IPS DF 6.9 (cell line): Measurements from ENCODE around the gene APOBEC3A.

Experiments used
- DNase-seq: peaks from one replicate; pipeline ENCODE4 v3.0.0-alpha.2; 2013; ENCODE audit warnings: low read depth, low spot score
- H3K27ac ChIP-seq: one replicate; pipeline ENCODE4 v1.5.1; 2013; ENCODE audit warnings: low read length, control low read depth
- H3K27me3 ChIP-seq: 2 replicates; pipeline ENCODE4 v1.6.1; 2013; ENCODE audit warnings: mild to moderate bottlenecking, low read length; ENCODE audit not compliant: control insufficient read depth, insufficient read depth
- H3K36me3 ChIP-seq: 2 replicates; pipeline ENCODE4 v1.6.1; 2013; ENCODE audit warnings: low read length; ENCODE audit not compliant: control insufficient read depth, insufficient read depth
- H3K4me1 ChIP-seq: 2 replicates; pipeline ENCODE4 v1.6.1; 2013; ENCODE audit warnings: low read length; ENCODE audit not compliant: control insufficient read depth, insufficient read depth
- H3K4me3 ChIP-seq: 2 replicates; pipeline ENCODE4 v1.5.1; 2013; ENCODE audit warnings: mild to moderate bottlenecking, low read length
- H3K9me3 ChIP-seq: 2 replicates; pipeline ENCODE4 v1.6.1; 2013; ENCODE audit warnings: low read length, inconsistent platforms; ENCODE audit not compliant: control insufficient read depth, insufficient read depth
- WGBS: extraction: QIAGEN DNeasy Blood & Tissue Kit; methylation state at CpG from one replicate; pipeline ENCODE4 v1.1.7; 2013; ENCODE audit warnings: mixed read lengths, missing lambda C conversion rate; ENCODE audit not compliant: insufficient read length, insufficient coverage; 5-methylcytosine and 5-hydroxymethylcytosine counted together

The APOBEC3A gene

DNA sequence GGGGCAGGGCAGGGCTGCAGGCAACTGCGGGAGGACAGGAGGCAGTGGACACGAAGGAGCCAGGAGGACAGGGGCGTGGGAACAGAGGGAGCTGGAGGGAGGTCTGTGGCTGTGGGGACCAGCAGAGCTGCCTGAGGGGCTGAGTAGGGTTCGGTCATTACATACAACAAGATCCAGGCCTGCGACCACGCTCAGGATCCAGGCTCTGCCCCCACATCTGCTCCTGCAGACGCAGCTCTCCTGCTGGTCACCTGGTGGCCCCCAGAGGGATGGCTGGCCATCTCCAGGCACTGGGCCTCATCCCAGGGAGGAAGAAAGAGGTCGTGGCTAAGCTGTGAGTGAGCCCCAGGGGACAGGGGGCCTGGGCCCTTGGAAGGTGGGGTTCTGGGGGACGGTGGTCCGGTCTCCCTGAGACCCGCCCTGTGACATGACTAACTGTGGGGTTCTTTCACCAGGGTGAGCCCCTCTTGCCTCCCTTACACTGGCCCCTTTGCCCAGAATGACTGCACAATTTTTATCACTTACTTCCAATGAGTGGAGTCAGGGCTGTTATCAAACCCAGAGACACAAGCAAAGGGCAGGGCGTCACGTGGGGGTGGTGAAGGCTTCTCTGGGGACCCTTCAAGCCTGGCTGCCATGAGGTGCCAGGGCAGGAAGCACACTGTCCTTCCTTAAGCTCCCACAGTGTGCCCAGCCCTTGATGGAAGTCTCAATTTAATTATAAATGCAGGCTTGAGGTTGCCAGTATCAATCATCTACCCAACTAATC, 6.7 kb upstream of the APOBEC3A start:
- Histone ChIP-seq H3K27me3 (no peaks in the 10 kb centered on the region), H3K9me3 (no peaks in the 10 kb centered on the region), H3K27ac (no peak overlapping the region), H3K4me3 (no peak overlapping the region), H3K36me3 (no peaks in the 10 kb centered on the region), H3K4me1 (no peaks in the 10 kb centered on the region)
- WGBS: no CpG with 5 or more reads among the region's 13 CpGs
- no peak for DNase-seq

GRCh38 chr22:38951734-38952133, 5.7 kb upstream of the APOBEC3A start:
- Histone ChIP-seq H3K9me3 (no peaks in the 10 kb centered on the region), H3K27me3 (no peaks in the 10 kb centered on the region), H3K27ac (no peak overlapping the region), H3K36me3 (no peaks in the 10 kb centered on the region), H3K4me3 (no peak overlapping the region), H3K4me1 (no peaks in the 10 kb centered on the region)
- no peak for DNase-seq
- WGBS: no CpG with 5 or more reads among the region's 2 CpGs

DNA sequence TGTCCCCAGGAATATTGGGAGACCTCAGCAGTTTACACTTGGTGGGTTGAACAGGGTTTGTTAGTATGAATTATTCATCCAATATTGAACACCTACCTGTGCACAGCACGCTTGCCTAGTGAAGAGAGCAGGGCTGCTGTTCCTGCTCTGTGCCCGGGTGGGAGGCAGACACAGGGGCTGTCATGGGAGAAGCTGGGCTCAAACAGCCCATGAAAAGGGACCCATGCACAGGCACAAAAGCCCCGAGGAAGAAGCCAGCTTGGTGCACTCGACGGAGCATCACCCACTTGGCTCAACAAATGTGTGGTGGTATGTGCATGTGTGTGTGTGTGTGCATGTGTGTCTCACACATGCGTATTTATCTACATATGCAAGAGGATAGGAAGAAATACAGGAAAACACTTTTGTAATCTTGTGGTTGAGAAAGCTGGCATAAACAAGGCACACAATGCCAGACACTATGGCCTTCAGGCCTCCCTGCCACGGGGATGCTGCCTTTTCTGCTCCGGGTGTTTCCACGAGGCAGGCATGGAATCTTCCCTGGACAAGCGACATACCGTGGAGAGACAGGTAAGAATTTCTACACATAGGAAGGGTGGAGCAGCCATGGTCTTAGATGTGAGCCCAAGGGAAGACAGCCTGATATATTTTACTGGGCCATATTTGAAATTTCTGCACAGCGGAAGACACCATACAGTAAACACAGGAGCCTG, 5.0 kb upstream of the APOBEC3A start:
- no peak for DNase-seq
- Histone ChIP-seq H3K36me3 (no peaks in the 10 kb centered on the region), H3K27ac (no peak overlapping the region), H3K4me3 (no peak overlapping the region), H3K27me3 (no peaks in the 10 kb centered on the region), H3K9me3 (no peaks in the 10 kb centered on the region), H3K4me1 (no peaks in the 10 kb centered on the region)
- no CpG with 5 or more reads among the region's 12 CpGs for WGBS

- DNase-seq: no peak
- no CpG with 5 or more reads among the region's 8 CpGs for WGBS
- Histone ChIP-seq H3K9me3 (no peaks in the 10 kb centered on the region), H3K27me3 (no peaks in the 10 kb centered on the region), H3K36me3 (no peaks in the 10 kb centered on the region), H3K27ac (no peak overlapping the region), H3K4me1 (no peaks in the 10 kb centered on the region), H3K4me3 (no peak overlapping the region)
Measured at GRCh38 chr22:38953091-38953490, 4.3 kb upstream of the APOBEC3A start.

DNA sequence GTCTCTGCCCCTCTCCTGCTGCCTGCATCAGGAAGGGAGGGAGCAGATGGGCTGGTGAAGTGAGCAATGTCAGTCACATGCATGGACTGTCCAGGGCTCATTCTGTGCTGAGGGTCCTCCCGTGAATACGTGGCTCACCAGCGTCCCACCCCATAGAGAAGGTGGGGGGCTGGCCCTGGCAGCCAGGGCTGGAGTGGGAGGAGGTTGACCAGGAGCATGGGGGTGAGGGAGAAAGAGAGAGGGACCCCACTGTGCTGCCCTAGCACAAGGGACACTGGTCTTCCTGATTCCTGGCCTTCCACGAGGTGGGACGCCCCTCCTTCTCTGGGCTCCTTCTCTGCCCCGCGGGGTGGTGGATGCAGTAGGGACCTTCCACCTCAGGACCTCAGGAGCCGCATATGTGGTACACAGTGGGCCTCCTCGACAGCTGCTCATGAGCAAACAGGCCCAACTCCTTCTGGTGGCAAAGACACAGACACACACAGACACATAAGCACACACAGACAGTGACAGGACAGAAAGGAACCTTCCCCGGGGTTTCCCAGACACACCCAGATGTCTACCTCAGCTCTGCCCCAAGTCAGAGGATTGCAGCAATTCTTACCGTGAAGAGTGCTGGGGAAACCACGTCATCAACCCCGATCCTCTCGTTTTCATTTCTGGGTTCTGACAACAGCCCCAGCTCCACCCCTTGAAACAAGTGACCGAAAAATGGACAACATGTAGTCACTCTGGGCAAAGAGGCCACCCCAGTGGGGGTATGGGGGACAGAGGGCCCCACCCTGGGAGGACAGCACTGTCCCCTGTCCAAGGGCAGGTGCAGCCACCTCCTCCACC, 3.6 kb upstream of the APOBEC3A start:
- WGBS: no CpG with 5 or more reads among the region's 15 CpGs
- H3K36me3 ChIP-seq: no peaks in the 10 kb centered on the region
- no peaks in the 10 kb centered on the region for H3K27me3 ChIP-seq
- H3K4me3 ChIP-seq: no peak overlapping the region
- H3K9me3 ChIP-seq: no peaks in the 10 kb centered on the region
- no peaks in the 10 kb centered on the region for H3K4me1 ChIP-seq
- H3K27ac ChIP-seq: no peak overlapping the region
- no peak for DNase-seq

DNA sequence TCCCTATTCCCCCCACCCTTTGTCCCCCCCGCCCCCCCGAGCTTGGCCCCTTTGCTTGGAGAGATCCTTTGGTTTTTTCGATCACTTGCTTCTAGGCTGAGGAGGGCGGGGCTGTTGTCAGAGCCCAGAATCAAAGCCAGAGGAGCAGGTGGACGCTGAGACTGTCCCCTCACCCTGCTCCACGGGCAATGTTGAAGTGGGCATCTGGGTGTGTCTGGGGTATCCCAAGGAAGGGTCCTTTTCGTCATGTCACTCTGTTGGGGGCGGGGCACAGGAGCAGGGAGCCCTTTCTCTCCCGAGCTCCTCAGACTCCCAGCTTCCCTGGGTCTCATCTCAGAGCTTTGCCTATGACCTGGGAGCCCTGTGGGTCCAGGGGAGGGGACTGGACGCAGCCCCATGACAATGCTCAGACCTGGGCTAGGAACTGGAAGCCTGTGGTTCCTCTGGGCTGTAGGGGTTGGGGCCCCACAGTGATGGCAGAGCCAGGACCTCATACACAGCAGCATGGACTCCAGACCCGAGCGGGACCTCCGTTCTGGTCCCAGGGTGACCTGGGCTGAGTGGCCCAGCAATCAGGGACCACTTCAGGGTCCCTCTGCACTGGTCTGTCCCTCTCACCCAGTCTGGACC, 2.9 kb upstream of the APOBEC3A start:
- H3K4me1 ChIP-seq: no peaks in the 10 kb centered on the region
- no peak overlapping the region for H3K27ac ChIP-seq
- WGBS: no CpG with 5 or more reads among the region's 13 CpGs
- no peaks in the 10 kb centered on the region for H3K9me3 ChIP-seq
- no peaks in the 10 kb centered on the region for H3K36me3 ChIP-seq
- no peak overlapping the region for H3K4me3 ChIP-seq
- no peak for DNase-seq
- no peaks in the 10 kb centered on the region for H3K27me3 ChIP-seq

DNA sequence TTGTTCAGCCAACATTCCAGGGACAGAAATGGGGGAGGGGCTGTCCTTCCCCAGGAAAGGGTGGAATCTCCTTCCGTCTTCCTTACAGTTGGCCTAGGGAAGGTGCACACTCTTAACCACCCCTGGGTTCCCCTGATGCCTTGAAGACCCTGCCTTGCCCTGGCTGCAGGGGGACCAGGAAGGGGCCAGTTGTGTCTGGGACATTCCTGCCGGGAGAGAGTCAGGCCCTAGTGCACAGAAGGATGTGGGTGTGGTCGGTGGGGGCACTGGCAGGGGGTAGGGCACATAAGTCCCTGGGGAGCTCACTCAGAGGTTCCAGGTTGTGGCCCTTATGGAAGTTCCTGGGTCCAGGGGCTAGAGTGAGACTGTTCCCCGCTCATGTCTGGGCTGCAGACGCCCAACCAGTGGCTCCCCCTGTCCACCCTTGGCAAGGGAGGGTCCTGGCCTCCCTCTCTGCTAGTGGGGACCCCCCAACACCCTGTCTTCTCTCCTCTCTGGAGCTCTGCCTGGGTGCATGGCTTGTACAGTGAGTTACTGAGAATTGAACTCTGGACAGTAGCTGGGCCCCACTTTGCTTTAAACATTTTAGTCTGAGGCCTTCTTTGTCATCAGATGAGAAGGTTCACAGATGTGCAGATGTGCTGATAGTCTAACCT, 2.0 kb upstream of the APOBEC3A start:
- Histone ChIP-seq H3K36me3 (no peaks in the 10 kb centered on the region), H3K4me3 (no peak overlapping the region), H3K9me3 (no peaks in the 10 kb centered on the region), H3K27me3 (no peaks in the 10 kb centered on the region), H3K4me1 (no peaks in the 10 kb centered on the region), H3K27ac (no peak overlapping the region)
- DNase-seq: no peak
- WGBS: no CpG with 5 or more reads among the region's 5 CpGs

DNA sequence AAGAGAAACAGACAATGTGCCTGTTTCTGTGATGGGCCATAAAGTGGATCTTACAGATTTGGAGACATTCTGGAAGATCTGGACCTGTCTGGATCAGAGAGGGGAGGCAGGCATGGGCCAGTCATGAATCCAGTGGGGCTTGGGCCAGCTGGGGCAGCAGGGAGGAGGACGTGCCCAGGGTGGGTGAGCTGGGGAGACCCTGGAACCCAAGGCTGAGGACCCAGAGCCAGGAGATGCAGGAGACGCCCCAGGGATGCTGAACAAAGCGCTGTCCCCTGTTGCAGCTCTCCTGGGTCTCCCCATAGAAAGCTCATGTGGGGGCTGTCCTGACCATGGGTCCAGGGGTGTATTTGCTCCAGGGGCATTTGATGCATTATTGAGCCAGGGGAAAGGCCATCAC, 1.5 kb upstream of the APOBEC3A start:
- Histone ChIP-seq H3K4me3 (no peak overlapping the region), H3K36me3 (no peaks in the 10 kb centered on the region), H3K4me1 (no peaks in the 10 kb centered on the region), H3K27ac (no peak overlapping the region), H3K9me3 (no peaks in the 10 kb centered on the region), H3K27me3 (no peaks in the 10 kb centered on the region)
- DNase-seq: no peak
- WGBS: no CpG with 5 or more reads among the region's 3 CpGs

DNA sequence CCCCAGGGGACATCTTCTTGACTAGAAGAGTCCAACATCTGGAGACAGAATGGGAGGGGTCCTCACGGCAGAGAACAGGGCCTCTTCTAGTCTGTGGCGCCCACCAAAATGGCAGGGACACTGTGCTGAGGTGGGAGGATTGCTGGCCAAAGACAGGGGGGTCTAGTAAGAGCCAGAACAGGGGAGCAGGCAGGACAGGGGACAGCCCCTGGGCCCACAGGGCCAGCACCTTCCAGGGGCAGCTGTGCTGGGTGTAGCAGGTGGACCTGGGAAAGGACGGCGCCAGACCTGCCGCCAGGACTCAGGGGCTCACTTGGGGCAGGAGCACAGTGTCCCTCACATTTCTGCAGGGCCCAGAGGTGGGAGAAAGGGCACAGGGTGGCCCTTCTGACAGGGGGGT, 858 bp upstream of the APOBEC3A start:
- no CpG with 5 or more reads among the region's 5 CpGs for WGBS
- no peak for DNase-seq
- H3K4me3 ChIP-seq: no peak overlapping the region
- no peaks in the 10 kb centered on the region for H3K9me3 ChIP-seq
- H3K36me3 ChIP-seq: no peaks in the 10 kb centered on the region
- no peaks in the 10 kb centered on the region for H3K27me3 ChIP-seq
- H3K4me1 ChIP-seq: no peaks in the 10 kb centered on the region
- H3K27ac ChIP-seq: no peak overlapping the region
